Measurements from ENCODE around the gene PTOV1.

The PTOV1 gene

DNA sequence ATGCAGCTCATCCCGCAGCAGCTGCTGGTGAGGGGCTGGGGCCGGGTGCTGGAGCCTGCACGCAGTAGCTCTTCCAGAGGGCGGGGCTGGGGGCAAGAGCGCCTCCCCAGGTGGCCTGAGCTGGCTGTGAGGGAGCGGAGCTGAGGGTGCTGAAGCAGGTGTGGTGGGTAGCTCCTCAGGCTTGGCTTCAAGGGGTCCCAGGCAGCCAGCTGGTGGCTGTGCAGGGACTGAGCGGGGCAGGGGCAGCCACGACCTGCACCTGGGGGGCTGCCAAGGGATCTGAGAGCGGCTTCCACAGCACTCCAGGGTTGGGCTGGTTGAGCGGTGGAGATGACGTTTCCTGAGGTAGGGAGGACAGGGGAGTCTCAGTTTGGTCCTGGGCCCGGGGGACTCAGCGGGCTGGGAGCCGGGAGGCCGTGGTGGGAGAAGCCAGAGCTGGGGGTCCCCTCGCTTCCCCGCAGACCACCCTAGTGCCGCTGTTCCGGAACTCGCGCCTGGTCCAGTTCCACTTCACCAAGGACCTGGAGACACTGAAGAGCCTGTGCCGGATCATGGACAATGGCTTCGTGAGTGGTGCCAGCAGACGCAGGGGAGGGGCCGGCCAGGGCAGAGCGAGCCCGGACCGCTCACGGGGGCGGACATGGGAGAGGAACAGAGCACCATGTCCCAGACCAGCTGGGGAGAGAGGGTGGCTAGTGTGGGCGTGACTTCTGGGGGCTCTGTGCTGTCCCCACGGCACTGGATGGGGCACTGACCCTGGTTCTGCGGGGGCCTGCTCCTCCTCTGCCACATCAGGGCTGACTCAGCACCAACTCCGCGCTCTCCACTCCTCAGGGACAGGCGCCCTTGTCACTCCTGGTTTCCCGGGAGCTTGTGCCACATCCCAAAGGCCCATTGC is 7.4 kb downstream of the PTOV1 start:
- DNase-seq (ENCODE audit: low read depth, low spot score) = no peak

DNA sequence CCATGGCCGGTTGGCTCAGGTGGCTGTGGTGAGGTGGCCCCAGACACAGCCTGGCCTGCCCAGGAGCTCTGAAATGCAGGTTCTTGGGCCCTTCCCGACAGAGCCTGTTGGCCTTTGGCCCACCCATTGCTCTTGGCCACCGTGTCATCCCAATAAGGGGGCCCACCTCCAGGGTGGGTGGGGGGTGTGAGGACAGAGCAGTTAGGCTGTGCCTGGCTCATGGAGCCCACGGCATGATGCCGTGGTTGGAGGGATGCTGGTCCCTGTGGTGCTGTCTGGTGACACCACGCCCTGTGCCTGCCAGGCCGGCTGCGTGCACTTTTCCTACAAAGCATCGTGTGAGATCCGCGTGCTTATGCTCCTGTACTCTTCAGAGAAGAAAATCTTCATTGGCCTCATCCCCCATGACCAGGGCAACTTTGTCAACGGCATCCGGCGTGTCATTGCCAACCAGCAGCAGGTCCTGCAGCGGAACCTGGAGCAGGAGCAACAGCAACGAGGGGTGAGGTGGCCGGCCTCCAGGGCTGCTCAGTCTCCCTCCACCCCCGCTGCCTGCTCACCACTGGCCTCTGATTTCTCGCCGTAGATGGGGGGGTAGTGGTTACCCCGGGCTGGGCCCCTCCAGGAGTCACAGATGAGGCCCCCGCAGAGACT is 8.8 kb downstream of the PTOV1 start:
- DNase-seq (ENCODE audit: low read depth, low spot score) = no peak

DNA sequence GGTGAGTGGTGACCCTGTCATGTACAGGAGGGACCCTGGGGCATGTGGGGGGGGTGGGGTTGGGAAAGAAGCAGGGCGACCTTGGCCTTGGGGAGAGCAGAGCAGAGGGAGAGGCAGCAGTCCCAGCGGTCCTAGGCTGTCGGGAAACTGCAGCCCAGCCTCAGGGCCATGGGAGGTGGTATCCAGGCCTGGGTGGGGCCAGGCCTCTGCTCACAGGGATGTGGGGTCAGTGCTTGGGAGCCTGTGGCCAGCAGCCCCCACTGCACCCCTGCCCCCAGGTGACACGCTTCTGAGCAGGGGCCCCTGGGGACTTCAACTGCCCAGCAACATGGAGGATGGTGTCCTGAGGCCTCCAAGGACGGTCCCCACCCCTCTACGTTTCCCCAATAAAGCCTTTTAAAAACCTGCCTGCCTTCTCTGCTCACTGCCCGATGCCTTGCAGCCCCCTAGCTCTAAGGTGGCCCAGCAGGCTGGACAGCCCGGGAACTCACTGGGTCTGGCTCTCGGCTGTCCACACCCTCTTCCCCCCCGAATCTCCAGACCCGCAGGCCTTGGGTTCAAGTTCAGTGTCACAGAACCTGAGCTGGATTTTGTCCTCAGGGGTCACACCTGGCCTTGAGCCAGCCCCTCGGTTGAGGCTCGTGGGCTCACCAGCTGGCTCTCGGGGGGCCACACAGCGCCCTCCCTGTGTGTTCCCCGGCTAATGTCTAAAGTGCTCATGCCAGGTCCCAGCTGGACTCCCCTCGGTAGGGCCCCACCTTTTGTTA is 9.6 kb downstream of the PTOV1 start:
- no peak for DNase-seq (ENCODE audit: low read depth, low spot score)

DNA sequence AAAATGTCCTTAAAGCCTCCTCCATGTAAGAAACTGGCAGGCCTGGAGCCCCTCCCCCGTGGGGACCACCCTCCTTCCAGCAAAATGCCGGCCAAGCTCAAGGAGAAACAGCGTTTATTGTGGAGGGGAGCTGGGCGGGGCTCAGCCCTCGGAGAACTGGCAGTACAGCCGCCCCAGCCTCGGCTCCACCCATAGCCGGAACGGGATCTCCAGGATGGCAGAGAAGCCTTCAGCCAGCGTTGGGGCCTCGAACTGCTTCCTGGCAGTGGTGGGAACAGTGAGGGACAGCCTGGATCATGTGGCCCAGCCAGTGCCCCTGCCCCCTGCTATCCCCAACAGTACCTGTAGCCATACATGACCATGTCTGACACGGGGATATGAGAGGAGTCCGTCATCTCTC is 10.1 kb downstream of the PTOV1 start:
- no peak for DNase-seq (ENCODE audit: low read depth, low spot score)

DNA sequence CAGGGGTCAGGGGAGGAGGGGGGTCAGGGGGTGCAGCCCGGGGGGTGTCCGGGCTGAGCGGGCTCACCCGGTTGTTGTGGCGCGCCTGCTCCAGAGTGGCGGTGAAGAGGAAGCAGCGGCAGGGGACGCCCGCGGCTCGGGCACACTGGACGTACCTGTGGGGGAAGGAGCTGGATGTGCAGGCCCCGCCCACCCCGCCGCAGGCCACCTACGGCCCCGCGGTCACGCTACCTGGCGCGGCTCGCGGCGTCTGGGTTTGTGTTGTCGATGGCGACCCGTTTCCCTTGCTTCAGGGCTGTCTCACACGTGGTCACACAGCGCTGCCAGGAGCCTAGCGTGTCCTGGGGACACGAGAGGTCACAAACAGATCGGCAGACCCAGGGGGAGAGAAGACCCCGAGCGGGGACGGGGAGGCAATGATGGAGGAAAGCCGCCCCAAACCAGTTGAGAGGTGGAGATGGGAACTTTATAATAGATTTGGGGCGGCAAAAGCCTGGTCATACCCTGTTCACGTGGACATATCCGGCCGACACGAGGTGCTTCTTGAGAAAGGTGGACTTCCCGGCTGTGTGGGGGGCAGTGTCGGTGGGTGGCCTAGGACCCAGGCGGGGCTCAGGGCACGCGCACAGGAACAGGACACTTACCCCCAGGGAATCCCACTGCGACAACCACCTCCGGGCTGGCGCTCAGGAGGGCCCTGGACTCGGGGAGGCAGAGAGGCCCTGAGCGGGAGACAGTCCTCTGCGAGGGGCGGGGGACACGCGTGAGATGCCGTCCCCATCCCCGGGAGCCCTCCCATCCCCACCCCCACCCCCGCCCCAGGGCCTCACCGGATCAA is 10.8 kb downstream of the PTOV1 start:
- DNase-seq (ENCODE audit: low read depth, low spot score) = no peak

DNA sequence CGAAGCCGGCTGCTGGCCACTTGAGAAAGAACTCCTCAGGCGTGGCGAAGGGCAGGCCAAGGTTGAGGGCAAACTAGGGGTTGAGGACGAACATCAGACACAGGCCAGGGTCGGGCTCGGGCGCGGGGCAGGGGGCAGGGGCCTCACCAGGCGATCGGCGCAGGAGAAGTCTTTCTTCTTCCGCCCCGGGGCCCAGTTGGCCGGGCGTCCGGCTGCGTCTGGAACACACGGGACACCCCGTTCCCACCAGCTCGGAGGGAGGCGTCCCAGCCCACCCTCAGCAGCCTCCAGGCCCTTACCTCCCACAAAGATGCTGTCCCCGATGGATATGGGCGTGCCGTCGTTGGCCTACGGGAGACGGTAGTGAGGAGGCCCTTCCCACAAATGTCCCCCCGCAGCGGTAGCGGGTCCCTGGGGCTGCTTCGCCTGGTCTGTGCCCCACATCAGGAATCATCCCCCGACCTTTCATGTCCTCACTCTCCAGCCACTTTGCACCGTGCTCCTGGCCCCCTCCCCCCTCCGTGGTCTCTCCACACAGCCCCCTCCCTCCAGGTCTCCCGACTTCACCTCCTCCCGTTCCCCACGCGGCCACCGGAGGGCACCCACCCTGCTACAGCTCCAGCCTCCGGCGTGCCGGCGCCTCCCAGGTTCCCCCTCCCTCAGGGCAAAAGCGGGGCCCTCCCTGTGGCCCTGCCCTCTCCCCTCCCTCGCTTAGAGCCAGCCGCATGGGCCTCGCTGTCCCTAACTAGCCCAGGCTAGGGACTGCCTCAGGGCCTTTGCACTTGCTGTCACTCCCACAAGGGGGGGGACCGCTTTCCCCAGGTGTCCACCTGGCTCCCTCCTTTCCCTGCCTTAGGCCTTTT is 11.7 kb downstream of the PTOV1 start:
- no peak for DNase-seq (ENCODE audit: low read depth, low spot score)

DNA sequence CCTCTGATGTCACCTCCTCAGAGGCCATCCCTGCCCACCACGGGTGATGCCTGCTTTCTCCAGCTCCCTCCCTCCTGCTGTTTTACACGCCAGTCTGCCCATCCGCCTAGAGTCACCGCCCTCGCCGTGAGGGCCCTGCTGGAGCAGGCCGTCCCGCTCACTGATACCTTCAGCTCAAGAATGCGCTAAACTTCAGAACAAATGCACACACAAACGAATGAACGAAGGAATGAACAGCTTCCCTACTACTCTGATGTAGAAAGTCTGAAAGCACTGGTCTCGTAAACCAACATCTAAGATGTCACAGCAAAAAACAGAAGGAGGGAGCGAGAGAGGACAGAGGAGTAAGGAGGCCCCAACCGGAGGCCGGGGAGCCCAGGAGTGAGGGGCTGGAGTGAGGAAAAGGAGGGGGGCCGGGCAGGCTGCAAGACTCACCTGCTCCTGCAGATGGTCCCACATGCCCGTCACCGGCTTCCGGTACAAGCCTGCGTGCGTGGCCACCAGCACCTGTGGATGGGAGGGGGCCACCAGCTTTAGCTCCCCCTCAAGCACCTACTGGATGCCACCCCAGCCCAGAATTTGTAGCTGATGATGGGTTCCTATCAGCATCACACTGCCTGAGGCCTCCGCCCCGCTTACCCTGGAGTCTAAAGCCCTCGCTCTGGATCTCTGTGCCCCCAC is 12.4 kb downstream of the PTOV1 start:
- no peak for DNase-seq (ENCODE audit: low read depth, low spot score)

DNA sequence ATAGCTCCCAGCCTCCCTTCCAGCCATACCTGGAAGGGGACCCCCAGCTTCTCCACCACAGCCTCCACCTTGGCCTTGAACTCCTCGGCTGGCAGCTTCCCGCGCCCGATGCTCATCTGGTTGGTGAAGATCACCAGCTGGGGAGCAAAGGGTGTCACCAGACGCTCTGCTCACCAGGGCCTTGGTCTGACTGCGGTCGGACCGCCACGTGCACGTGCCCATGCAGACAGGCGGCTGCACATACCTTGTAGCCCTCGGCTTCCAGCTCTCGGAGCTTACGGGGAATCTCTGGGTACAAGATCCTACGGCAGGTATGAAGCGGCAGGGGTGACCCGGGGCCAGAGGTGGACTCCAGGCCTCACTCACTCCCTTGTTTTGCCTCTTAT is 13.0 kb downstream of the PTOV1 start:
- DNase-seq (ENCODE audit: low read depth, low spot score) = no peak

DNA sequence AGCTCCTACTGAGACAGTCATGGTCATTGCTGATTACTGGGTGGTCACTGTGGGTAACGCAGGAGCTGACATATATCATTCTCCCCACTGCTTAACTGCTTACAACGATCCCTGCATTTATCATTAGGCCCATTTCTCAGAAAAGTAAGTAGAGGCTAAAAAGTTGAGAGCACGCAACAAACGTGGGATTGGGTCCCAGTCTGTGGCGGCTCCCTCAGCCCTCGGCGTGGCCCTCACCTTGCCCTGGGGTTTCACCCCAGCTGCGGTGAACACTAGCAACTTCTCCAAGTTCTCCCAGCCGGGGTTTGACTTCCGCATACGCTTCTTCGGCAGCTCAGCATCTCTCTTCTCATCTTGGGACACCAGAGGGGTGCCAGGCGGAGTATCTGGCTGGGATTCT is 13.9 kb downstream of the PTOV1 start:
- no peak for DNase-seq (ENCODE audit: low read depth, low spot score)

DNA sequence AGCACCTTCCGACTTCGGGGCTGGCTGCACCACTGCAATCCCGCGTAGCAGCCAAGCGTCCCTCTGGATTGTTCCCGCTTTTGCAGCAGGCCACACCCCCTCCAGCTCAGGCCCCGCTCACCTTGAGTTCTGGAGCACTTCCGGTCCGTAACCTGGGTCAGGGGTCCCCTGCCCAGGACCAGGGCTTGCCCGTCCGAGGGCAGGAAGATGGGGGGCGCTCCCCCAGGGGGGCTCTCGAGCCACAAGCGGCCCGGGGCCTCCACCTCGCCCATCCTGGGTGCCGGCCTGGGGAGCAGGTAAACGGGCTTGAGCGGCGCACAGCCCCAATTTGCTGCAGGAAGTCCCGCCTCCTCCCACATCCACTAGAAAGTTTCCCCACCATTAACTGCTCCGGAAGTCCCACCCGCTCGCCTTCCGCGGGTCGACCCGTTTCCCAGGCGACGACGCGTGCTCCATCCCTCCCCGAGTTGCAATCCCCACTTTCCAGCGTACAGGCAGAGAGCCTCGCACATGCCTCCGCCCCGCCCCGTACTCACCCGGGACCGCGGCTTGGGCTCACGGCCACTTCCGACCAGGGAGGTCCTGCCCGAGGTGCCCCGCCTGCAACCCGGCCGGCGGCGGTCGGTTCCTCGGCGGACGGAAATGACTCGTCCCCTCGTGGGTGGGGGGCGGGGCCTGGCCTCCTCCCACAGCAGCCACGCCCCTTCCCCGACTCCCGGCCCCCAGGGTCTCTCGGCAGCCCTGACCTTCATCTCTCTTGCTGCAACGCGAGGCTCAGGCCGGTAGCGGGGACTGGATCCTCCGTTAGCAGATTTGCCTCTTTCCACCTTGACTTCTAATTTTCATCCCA is 16.2 kb downstream of the PTOV1 start, which contains the start of gene PNKP:
Gene PNKP (minus strand): TSS at position 644 of the 850 bp plus-strand sequence. CDS start 372 bp downstream, at position 272.
- DNase-seq (ENCODE audit: low read depth, low spot score) = no peak

DNA sequence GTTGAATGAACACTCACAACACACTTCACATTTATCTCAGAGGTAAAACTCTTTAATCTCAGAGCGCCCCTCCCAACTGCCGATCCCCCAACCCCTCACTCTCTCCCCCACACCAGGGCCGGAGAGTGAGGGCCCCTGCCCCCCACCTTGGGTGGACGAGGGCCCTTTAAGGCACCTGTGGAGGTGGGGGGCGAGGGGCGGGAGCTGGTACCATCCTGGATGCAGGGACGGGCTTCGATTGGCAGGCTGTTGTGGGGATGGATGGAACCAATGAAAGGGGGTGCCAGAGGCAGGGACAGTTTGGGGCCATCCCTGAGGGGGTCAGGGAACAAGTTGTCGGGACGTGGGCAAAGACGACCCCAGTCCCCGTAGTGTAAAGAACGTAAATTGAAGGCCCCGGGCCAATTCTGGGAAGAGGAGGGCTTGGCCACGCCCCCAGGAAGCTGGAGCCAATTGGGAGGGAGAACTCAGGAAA is 18.1 kb downstream of the PTOV1 start:
- no peak for DNase-seq (ENCODE audit: low read depth, low spot score)

DNA sequence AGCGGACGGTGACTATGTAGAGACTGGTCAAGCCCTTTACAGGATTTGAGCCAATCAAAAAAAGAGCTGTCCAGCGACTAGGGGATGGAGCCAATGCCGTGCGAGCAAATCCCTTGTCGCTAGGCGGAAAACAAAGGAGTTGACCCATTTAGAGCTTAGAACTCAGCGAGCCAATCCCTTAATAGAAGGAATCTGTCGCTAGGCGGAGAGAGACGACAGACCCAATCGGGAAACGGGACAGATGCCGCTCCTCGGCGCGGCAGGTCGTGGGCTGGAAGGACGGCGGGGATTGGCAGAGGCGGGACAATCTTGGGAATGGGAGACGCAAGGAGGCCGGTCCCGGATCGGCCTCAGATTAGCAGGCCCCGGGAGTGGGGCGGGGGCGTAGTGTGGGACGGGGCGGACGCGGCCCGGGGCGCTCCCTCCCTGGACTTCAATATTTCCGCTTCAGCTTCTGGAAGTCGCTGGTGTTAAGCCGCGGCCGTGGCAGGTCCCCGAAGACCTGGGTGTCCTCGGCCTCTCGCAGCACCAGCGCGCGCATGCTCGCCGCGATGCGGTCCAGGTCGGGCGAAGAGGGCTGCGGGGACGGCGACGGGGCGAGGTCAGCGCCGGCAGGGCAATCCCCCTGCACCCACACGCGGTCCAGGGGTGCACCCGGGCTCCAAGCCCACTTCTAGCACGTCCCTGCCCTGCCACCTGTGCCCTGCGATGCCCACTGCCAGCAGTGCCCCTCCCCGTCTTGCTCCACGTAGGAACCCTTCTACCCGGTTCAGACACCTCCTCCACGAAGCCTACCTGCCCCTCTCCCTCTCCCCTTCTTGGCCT is 18.7 kb downstream of the PTOV1 start:
- peak; percentile 100 for DNase-seq (ENCODE audit: low read depth, low spot score)

DNA sequence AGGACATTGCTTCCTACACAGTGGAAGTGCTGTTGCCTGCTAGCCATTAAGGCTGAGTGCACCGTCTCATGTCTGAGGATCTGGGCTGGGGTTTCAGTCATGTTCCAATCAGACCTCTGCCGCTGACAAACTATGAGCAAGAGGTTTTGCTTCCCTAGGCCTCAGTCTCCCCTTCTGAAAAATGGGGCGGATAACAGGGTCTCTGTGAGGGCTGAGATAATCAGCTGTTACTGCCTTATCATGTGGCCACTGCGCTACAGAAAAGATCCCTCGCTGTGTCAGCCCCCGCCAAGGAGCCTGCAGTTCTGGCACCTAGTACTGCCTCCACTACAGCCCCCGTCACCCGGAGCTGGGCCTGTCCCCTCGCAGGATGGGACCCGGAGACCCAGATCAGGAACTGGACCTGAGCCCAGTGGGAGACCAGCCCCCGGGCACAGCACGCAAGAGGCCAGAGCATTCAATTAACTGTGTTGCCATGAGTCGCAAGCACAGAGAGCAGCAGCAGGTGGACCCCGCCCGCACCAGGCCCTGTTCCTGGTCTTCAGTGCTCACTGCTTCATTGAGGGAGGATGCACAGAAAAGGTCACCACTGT is 19.4 kb downstream of the PTOV1 start:
- no peak for DNase-seq (ENCODE audit: low read depth, low spot score)

DNA sequence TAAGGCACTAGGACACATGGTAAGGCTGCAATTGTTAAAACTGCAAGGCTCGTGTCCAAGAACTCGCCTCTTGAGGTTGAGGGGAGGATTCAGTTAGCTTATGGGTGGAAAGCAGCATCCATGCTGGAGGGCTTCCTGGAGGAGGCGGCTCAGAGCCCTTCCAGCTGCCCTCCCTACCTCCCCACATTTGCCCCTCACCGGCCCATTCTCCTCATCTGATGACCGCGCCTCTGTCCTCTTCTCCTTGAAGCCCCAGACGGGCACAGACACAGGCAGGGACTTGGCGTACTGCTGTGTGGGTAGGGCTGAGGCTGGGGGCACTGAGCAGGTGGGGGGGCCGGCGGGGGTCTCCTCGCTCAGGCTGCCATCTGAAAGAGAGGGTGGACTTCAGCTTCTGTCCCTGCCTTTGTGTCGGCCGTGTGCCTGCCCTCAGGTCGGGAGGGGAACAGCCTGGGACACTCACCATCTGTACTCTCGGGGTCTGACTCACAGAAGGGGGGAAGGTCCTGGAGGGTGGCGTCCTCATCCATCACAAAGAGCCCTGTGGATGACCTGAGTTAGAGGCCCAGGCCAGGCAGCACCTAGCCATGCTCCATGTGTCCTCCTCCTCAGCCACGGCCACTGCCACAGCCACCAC is 20.5 kb downstream of the PTOV1 start:
- DNase-seq (ENCODE audit: low read depth, low spot score) = no peak

DNA sequence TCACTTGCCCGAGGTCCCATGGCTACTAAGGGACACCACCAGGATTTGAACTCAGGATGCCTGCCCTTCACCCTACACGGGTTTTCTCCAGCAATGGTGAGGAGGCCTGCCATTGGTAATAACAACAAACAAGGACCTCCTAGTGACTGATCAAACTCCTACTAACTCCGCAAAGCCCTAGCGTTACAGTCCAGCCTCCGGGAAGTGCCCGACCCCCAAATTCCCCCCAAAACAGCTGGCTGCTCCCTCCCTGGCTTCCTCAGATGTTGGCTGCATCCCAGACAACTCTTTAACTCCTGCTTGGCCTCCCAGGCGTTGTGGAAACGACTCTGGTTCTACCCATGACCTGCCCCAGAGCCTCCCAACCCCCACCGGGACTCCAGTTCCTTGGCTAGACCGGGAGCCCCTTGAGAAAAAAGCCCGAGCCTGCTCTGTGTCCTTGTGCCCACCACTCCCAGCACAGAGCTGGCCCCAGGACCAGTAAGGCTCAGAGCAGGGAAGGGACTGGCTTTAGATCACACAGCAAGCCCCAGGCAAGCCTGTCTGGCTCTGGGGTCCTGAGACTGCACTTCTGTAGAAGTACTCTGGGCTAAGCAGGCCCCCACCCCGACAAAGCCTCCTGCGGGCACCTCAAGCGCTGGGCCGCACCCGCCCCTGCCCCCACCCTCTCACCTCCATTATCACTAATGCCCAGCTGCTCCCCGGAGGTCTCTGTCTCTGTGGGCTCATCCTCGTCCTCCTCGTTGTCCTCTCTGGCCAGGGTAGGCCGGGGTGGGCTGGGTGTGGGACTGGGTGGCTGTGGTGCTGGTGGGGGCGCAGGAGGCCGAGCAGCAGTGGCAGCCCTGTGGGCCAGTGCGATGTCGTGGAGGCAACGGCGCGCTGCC is 21.5 kb downstream of the PTOV1 start:
- no peak for DNase-seq (ENCODE audit: low read depth, low spot score)

DNA sequence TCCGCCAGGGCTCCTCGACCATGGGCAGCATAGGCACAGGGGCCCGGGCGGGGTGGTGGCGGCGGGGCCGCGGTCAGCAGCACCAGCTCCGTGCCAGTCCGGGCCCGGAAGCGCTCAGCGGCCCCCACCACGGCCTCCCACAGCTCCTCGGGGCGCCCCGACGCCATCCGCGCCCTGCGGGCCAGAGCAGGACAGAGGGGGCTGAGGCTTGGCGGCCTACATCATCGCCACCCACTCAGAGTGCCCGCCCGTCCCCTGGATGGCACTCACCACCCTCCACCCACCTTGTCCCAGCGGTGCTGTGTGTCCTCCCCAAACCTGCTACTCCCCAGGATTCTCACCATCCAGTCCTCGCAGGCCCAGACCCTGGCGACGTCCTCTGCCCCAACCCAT is 22.2 kb downstream of the PTOV1 start:
- DNase-seq (ENCODE audit: low read depth, low spot score) = no peak

Data from iPS DF 19.7 (cell line).